ENCODE measurements around the gene SH3RF3.

The SH3RF3 gene

DNA sequence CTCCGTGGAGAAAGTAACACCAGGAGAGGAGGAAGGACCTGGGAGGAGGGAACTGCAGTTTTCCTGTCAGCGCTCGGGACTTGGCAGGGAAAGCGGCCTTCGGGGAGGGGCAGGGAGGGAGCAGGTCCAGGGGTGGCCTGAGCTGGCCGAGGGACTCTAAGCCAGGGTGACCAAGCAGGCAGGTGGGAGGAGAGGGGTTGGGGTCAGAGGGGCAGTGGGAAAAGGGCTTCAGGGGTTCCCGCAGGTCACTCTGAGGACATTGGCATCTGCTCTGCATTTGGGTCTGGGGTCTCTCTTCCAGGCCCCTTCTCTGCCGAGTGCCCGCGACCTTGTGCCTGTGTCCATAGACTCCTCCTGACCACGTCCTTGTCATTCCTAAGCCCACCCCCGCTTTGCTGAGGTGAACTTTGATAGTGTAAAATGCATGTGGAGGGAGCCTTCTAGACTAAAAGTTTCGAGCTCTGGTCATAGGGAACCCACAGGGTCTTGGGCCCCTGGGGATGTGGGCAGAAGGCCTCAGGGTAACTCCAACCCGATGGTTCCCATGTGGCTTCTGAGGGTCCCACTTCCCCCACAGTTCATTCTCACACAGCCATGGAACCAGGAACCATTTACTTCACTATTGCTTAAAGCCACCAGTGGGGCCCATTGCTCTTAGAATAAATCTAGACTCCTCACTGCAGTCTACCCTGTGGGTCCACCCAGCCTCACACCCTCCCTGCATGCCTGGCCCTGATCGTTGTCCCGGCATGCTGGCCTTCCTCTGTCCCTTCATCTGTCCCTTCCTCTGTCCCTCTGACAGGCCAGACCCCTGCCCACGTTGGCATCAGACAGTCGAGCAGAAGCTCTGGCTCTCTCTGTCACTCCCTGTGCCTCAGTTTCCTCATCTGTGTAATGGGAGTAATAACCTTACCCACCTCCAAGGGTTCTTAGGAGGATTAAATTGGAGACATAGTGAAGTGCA lies 255.6 kb downstream of the SH3RF3 start:
- no peak for DNase-seq

GRCh38 chr2:109385506-109385905 lies 256.5 kb downstream of the SH3RF3 start:
- no peak for DNase-seq

DNA sequence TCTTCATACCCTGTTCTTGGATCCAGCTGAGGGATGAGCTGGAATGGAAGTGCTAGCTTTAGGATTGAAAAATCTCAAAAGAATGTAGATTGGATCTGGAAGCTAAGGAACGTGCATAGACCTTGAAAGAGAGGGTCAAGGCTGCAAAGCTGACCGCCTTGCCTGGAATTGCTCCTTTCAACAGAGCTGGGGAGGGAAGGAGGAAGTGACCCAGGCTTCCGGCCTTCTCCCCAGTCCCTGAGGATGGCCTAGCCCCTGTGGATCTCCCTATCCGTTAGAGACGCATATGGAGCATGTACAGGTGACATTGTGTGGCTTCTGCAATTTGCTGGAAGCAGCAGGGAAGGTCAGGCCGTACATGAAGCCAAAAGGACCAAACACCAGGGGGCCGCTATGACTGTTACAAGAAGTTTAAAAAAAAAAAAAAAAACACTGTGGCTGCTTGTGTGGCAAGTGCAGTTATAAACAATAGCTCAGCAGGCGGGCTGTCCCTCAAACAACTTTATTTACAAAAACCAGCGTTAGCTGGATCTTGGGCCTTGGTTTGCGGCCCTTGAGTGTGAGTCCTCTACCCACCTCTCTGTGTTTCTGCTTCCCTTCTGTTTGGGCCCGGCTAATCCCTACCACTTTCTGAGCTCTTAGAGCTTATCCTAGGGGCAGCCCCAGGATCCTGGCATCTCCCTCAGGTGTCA lies 257.1 kb downstream of the SH3RF3 start:
- no peak for DNase-seq

- DNase-seq, result no peak
These were observed 258.3 kb downstream of the SH3RF3 start for GRCh38 chr2:109387221-109387735.

DNA sequence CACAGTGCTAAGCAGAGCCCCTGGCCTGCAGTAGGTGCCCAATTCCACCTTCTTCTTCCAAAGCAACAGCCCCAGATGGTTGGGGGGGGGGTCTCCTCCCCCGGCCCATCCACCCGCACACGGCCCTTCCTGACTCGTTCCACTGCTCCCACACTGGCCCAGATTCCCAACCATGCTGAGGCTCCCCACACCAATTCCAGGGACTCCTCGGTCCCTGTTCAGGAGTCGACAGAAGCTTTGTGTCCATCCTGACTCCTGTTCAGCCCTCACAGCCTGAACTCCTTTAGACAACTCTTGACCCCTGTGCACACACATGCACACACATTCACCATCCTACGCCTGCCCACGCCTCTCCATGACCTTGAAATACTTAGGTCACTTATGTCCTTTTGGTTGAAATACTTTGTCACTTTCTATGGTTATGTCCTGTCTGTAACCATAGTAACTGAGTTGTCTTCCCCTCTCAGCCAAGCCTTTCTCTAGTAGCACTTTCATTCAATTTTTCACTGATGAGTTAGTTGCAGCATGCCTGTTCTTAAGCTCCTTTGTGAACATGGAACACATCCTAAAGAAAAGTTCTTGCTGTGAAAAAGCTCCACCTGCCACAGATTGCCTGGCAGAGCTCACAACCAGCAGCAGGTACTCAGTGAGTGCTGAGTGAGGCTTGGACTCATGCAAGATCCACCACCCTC lies 258.9 kb downstream of the SH3RF3 start:
- no peak for DNase-seq

GRCh38 chr2:109391243-109391642 lies 262.2 kb downstream of the SH3RF3 start:
- DNase-seq, result no peak

GRCh38 chr2:109392140-109392539 lies 263.1 kb downstream of the SH3RF3 start:
- DNase-seq, result no peak

DNA sequence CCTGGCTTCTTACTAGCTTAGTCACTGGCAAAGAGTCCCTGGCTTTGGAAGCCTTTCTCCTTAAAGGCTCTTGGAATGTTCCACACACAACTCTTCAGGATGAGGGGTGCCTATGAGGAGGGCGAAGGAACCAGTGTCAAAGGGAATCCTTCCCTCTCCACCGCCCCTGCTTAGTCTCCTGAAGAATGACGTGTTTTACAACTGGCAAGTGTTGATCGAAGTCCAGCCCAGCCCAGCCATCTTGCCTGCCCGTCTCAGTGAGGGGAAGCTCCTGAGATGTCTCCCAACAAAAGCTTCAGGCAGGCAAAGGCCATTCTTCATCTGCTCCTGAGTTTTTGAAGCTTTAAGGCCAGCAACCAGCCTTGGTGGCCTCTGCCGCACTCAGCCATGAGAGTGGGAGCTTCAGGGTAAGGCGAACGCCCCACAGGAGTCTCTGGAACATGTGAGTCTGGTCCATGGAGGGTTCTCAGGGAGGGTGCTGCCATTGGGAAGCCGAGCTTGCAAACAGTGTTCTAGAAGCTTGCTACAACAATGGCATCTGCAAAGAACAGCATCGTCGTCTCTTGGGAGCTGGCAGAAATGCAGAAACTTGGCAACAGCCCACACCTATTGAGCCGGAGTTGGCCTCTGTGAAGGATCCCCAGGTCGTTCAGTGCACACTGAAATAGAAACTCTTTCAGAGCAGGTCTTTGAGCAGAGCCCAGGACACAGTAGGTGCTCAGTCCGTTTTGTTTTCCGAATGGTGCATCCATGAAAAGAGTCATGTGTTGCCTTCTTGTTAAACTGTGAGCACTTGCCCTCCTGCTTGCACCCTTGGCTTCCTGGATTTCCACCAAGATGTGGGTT lies 264.0 kb downstream of the SH3RF3 start:
- no peak for DNase-seq

- DNase-seq, result no peak
These were observed 264.6 kb downstream of the SH3RF3 start for GRCh38 chr2:109393662-109393972.

- DNase-seq, result no peak
These were observed 266.6 kb downstream of the SH3RF3 start for GRCh38 chr2:109395494-109396201.

GRCh38 chr2:109396202-109397180 lies 267.5 kb downstream of the SH3RF3 start:
- no peak for DNase-seq

GRCh38 chr2:109397893-109398292 lies 268.9 kb downstream of the SH3RF3 start:
- DNase-seq, result no peak

DNA sequence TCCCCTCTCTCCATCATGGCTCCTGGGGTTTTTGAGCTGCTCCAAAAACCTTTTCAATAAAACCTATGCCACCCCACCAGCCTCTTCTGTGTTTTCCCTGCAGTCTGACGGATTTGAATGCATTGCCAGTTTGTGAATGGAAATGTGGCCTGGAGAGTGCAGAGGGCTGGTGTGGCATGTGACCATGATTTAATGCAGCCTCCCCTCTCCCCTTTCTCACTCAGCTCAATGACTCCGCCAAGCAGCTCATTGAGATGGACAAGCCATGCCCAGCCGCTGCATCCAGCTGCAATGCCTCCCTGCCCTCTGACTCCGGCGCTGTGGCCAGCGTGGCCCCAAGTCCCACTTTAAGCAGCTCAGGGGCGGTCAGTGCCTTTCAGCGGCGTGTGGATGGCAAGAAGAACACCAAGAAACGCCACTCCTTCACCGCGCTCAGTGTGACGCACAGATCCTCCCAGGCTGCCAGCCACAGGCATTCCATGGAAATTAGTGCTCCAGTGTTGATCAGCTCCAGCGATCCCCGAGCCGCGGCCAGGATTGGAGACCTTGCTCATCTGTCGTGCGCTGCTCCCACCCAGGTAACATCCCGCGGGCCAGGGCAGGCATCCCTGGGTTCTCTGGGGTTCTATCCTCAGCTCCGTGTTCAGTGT lies 269.5 kb downstream of the SH3RF3 start:
- DNase-seq, result no peak

- DNase-seq, result no peak
These were observed 270.1 kb downstream of the SH3RF3 start for GRCh38 chr2:109399066-109399465.

DNA sequence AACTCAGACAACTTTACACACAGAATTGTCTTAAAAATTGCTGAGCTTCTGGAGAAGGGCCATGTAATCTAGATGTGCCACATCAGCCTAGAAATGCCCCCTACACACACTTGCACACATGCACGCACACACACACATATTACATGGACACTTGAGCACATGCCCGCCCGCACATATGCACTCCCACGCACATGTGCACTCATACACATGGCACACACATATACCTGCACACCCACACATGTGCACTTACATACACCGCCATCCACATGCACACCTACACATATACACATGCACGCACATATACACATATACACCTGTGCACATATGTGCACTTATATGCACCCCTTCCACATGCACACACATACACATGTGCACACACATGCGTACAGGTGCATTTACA lies 271.1 kb downstream of the SH3RF3 start:
- no peak for DNase-seq

- DNase-seq, result no peak
These were observed 272.4 kb downstream of the SH3RF3 start for GRCh38 chr2:109401370-109401769.

GRCh38 chr2:109402180-109402579 lies 273.2 kb downstream of the SH3RF3 start:
- no peak for DNase-seq

DNA sequence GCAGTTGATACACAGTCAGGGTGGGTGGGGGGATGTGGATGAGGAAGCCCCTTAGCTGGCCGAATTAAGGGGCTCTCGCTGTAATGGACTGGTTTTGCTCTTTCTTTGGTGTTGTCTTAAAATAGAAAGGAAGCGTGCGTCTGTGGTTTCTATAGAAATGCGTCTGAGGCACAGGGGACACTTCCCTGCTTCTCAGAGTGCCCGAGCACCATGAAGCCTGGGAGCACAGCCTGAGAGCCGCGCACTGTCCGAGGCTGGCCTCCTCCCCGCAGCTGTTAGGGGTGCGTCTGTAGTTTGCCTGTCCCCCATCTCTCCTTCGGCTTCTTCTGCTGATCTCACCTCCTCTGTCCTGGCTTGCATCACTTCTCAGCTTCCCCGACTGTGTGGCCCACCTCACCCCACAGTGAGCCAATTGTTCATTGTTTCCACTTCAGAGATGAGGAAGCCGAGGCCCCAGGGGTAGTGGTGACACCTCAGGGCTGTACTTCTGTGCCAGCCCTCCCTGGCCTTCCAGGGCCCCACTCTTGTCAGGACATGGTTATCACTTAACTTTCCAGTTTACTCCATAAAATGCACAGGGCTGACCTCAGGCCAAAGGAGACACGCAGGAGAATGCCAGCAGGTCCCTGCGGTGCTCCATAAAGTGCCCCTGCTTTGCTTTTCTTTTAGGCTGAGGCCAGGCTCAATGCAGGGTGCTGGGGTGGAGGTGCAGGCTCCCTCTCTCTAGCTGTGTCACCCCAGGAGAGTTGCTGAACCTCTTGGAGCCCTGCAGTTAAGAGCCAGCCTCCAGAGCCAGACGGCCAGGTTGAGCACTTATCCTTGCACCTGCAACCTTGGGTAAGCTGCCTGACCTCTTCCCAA lies 274.2 kb downstream of the SH3RF3 start:
- no peak for DNase-seq

- DNase-seq, result no peak
These were observed 274.8 kb downstream of the SH3RF3 start for GRCh38 chr2:109403841-109404201.

All from activated CD4-positive, alpha-beta T cell treated with anti-CD3 and anti-CD28 coated beads for 4 hours (primary cell).